ENCODE data around the gene GALE.

The GALE gene

DNA sequence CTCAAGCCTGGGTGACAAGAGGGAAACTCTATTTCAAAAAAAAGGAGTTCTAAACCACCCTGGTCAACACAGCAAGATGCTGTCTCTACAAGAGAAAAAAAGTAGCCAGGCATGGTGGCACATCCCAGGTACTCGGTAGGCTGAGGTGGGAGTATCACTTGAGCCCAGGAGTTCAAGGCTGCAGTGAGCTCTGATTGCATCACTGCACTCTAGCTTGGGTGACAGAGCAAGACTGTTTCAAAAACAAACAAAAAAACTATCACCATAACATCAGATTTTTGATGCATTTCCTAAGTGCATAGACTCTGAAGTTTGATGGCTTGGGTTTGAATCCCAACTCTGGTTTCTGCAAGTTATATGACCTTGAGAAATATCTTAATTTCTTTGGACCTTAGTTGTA is 47.6 kb downstream of the GALE start:
- Histone ChIP-seq H4K91ac (ENCODE audit: low read depth, low read length, poor library complexity) (no peak overlapping the region), H3K4me1 (ENCODE audit: control insufficient read depth in 2 of 2, insufficient read depth in 1 of 2, low read depth in 1 of 2, low read length in 2 of 2) (no peaks in the 10 kb centered on the region), H2BK120ac (ENCODE audit: low read depth, low read length) (no peak overlapping the region), H3K14ac (ENCODE audit: low read length) (no peak overlapping the region), H3K4ac (ENCODE audit: low read length) (no peak overlapping the region), H3K4me3 (ENCODE audit: low read length in 2 of 2) (no peak overlapping the region), H2AK5ac (ENCODE audit: low read depth, low read length) (no peak overlapping the region), H3K27me3 (ENCODE audit: control insufficient read depth in 3 of 3, insufficient read depth in 3 of 3, low read depth in 1 of 3, low read length in 3 of 3) (no peaks in the 10 kb centered on the region), H4K8ac (ENCODE audit: low read depth, low read length) (no peak overlapping the region), H2AFZ (ENCODE audit: low read length) (no peak overlapping the region), H3K79me1 (ENCODE audit: low read depth, low read length) (no peaks in the 10 kb centered on the region), H3K27ac (replicated peaks; ENCODE audit: low read length) (no peak overlapping the region), H3K9me3 (replicated peaks in 1 of 2; ENCODE audit: control insufficient read depth in 2 of 2, insufficient read depth in 1 of 2, low read depth in 1 of 2, low read length in 2 of 2) (no peaks in the 10 kb centered on the region), H2BK15ac (ENCODE audit: low read length) (no peak overlapping the region), H3K4me2 (ENCODE audit: insufficient read depth, low read length, poor library complexity, severe bottlenecking) (no peak overlapping the region), H3K36me3 (replicated peaks in 1 of 2; ENCODE audit: control insufficient read depth in 2 of 2, insufficient read depth in 2 of 2, low read length in 2 of 2) (peaks cover 45 to 98% of the 10 kb centered on the region in 2 donors), H3K9ac (ENCODE audit: low read depth, low read length, poor library complexity) (no peak overlapping the region), H2BK5ac (ENCODE audit: low read length) (no peak overlapping the region), H3K18ac (ENCODE audit: low read length) (no peak overlapping the region), H2BK12ac (ENCODE audit: low read length) (no peak overlapping the region), H3K23ac (ENCODE audit: low read depth, low read length, poor library complexity) (no peak overlapping the region)
- WGBS, 2 donors (ENCODE audit: extremely low coverage in 2 of 2, insufficient read length in 2 of 2, insufficient replicate concordance in 1 of 2): no CpG with 5 or more reads among the region's 1 CpG
- DNase-seq (ENCODE audit: low spot score): no peak

GRCh38 chr1:23751815-23752200 is 48.7 kb downstream of the GALE start:
- WGBS, 2 donors (ENCODE audit: extremely low coverage in 2 of 2, insufficient read length in 2 of 2, insufficient replicate concordance in 1 of 2): no CpG with 5 or more reads among the region's 4 CpGs
- H3K36me3 ChIP-seq (replicated peaks in 1 of 2; ENCODE audit: control insufficient read depth in 2 of 2, insufficient read depth in 2 of 2, low read length in 2 of 2): peaks cover 41 to 98% of the 10 kb centered on the region in 2 donors
- H3K4me1 ChIP-seq (ENCODE audit: control insufficient read depth in 2 of 2, insufficient read depth in 1 of 2, low read depth in 1 of 2, low read length in 2 of 2): no peaks in the 10 kb centered on the region
- no peak overlapping the region for H3K4me3 ChIP-seq (ENCODE audit: low read length in 2 of 2)
- no peak overlapping the region for H3K9ac ChIP-seq (ENCODE audit: low read depth, low read length, poor library complexity)
- no peak overlapping the region for H3K14ac ChIP-seq (ENCODE audit: low read length)
- no peak overlapping the region for H3K4me2 ChIP-seq (ENCODE audit: insufficient read depth, low read length, poor library complexity, severe bottlenecking)
- no peak for DNase-seq (ENCODE audit: low spot score)
- no peak overlapping the region for H2BK12ac ChIP-seq (ENCODE audit: low read length)
- H3K9me3 ChIP-seq (replicated peaks in 1 of 2; ENCODE audit: control insufficient read depth in 2 of 2, insufficient read depth in 1 of 2, low read depth in 1 of 2, low read length in 2 of 2): no peaks in the 10 kb centered on the region
- H4K91ac ChIP-seq (ENCODE audit: low read depth, low read length, poor library complexity): no peak overlapping the region
- no peak overlapping the region for H3K27ac ChIP-seq (replicated peaks; ENCODE audit: low read length)
- no peak overlapping the region for H2AK5ac ChIP-seq (ENCODE audit: low read depth, low read length)
- no peak overlapping the region for H3K23ac ChIP-seq (ENCODE audit: low read depth, low read length, poor library complexity)
- H3K18ac ChIP-seq (ENCODE audit: low read length): no peak overlapping the region
- H3K4ac ChIP-seq (ENCODE audit: low read length): no peak overlapping the region
- no peaks in the 10 kb centered on the region for H3K79me1 ChIP-seq (ENCODE audit: low read depth, low read length)
- no peak overlapping the region for H4K8ac ChIP-seq (ENCODE audit: low read depth, low read length)
- no peak overlapping the region for H2BK15ac ChIP-seq (ENCODE audit: low read length)
- H2BK120ac ChIP-seq (ENCODE audit: low read depth, low read length): no peak overlapping the region
- no peak overlapping the region for H2AFZ ChIP-seq (ENCODE audit: low read length)
- H2BK5ac ChIP-seq (ENCODE audit: low read length): no peak overlapping the region
- no peaks in the 10 kb centered on the region for H3K27me3 ChIP-seq (ENCODE audit: control insufficient read depth in 3 of 3, insufficient read depth in 3 of 3, low read depth in 1 of 3, low read length in 3 of 3)

DNA sequence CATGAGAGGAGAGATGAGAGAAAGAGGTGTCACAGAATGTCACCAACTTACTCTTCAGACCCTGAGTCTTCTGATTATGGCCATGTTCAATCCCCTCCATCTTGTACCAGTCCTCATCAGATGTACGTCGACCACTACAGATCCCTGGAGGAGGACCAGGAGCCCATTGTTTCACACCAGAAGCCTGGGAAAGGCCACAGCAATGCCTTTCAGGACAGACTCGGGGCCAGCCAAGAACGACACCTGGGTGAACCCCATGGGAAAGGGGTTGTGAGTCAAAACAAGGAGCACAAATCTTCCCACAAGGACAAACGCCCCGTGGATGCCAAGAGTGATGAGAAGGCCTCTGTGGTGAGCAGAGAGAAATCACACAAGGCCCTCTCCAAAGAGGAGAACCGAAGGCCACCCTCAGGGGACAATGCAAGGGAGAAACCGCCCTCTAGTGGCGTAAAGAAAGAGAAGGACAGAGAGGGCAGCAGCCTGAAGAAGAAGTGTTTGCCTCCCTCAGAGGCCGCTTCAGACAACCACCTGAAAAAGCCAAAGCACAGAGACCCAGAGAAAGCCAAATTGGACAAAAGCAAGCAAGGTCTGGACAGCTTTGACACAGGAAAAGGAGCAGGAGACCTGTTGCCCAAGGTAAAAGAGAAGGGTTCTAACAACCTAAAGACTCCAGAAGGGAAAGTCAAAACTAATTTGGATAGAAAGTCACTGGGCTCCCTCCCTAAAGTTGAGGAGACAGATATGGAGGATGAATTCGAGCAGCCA is 49.3 kb downstream of the GALE start:
- H3K4me1 ChIP-seq (ENCODE audit: control insufficient read depth in 2 of 2, insufficient read depth in 1 of 2, low read depth in 1 of 2, low read length in 2 of 2): no peaks in the 10 kb centered on the region
- no peak overlapping the region for H4K8ac ChIP-seq (ENCODE audit: low read depth, low read length)
- no peak overlapping the region for H3K4me3 ChIP-seq (ENCODE audit: low read length in 2 of 2)
- no peaks in the 10 kb centered on the region for H3K27me3 ChIP-seq (ENCODE audit: control insufficient read depth in 3 of 3, insufficient read depth in 3 of 3, low read depth in 1 of 3, low read length in 3 of 3)
- no peak overlapping the region for H2AK5ac ChIP-seq (ENCODE audit: low read depth, low read length)
- H3K14ac ChIP-seq (ENCODE audit: low read length): no peak overlapping the region
- H2AFZ ChIP-seq (ENCODE audit: low read length): no peak overlapping the region
- H2BK5ac ChIP-seq (ENCODE audit: low read length): no peak overlapping the region
- no peaks in the 10 kb centered on the region for H3K9me3 ChIP-seq (replicated peaks in 1 of 2; ENCODE audit: control insufficient read depth in 2 of 2, insufficient read depth in 1 of 2, low read depth in 1 of 2, low read length in 2 of 2)
- no peak overlapping the region for H4K91ac ChIP-seq (ENCODE audit: low read depth, low read length, poor library complexity)
- no peak overlapping the region for H2BK120ac ChIP-seq (ENCODE audit: low read depth, low read length)
- no peak overlapping the region for H3K9ac ChIP-seq (ENCODE audit: low read depth, low read length, poor library complexity)
- H2BK15ac ChIP-seq (ENCODE audit: low read length): no peak overlapping the region
- H3K36me3 ChIP-seq (replicated peaks in 1 of 2; ENCODE audit: control insufficient read depth in 2 of 2, insufficient read depth in 2 of 2, low read length in 2 of 2): peaks cover 37 to 97% of the 10 kb centered on the region in 2 donors
- no peak overlapping the region for H3K4me2 ChIP-seq (ENCODE audit: insufficient read depth, low read length, poor library complexity, severe bottlenecking)
- H3K4ac ChIP-seq (ENCODE audit: low read length): no peak overlapping the region
- H3K18ac ChIP-seq (ENCODE audit: low read length): no peak overlapping the region
- no peak overlapping the region for H3K23ac ChIP-seq (ENCODE audit: low read depth, low read length, poor library complexity)
- WGBS, 2 donors (ENCODE audit: extremely low coverage in 2 of 2, insufficient read length in 2 of 2, insufficient replicate concordance in 1 of 2): no CpG with 5 or more reads among the region's 11 CpGs
- H2BK12ac ChIP-seq (ENCODE audit: low read length): no peak overlapping the region
- H3K79me1 ChIP-seq (ENCODE audit: low read depth, low read length): no peaks in the 10 kb centered on the region
- H3K27ac ChIP-seq (replicated peaks; ENCODE audit: low read length): no peak overlapping the region
- DNase-seq (ENCODE audit: low spot score): peak; percentile 11

- Histone ChIP-seq H3K4ac (ENCODE audit: low read length) (no peak overlapping the region), H3K9ac (ENCODE audit: low read depth, low read length, poor library complexity) (no peak overlapping the region), H3K23ac (ENCODE audit: low read depth, low read length, poor library complexity) (no peak overlapping the region), H3K4me1 (ENCODE audit: control insufficient read depth in 2 of 2, insufficient read depth in 1 of 2, low read depth in 1 of 2, low read length in 2 of 2) (peaks cover 2 to 9% of the 10 kb centered on the region in 2 donors), H3K79me1 (ENCODE audit: low read depth, low read length) (peaks cover 5% of the 10 kb centered on the region), H2BK120ac (ENCODE audit: low read depth, low read length) (no peak overlapping the region), H2BK15ac (ENCODE audit: low read length) (no peak overlapping the region), H3K14ac (ENCODE audit: low read length) (no peak overlapping the region), H2AK5ac (ENCODE audit: low read depth, low read length) (no peak overlapping the region), H3K9me3 (replicated peaks in 1 of 2; ENCODE audit: control insufficient read depth in 2 of 2, insufficient read depth in 1 of 2, low read depth in 1 of 2, low read length in 2 of 2) (no peaks in the 10 kb centered on the region), H2AFZ (ENCODE audit: low read length) (no peak overlapping the region), H3K4me3 (ENCODE audit: low read length in 2 of 2) (no peak overlapping the region), H3K36me3 (replicated peaks in 1 of 2; ENCODE audit: control insufficient read depth in 2 of 2, insufficient read depth in 2 of 2, low read length in 2 of 2) (peaks cover 20 to 71% of the 10 kb centered on the region in 2 donors), H3K27ac (replicated peaks; ENCODE audit: low read length) (no peak overlapping the region), H2BK12ac (ENCODE audit: low read length) (no peak overlapping the region), H4K8ac (ENCODE audit: low read depth, low read length) (no peak overlapping the region), H2BK5ac (ENCODE audit: low read length) (no peak overlapping the region), H3K18ac (ENCODE audit: low read length) (no peak overlapping the region), H3K4me2 (ENCODE audit: insufficient read depth, low read length, poor library complexity, severe bottlenecking) (no peak overlapping the region), H4K91ac (ENCODE audit: low read depth, low read length, poor library complexity) (no peak overlapping the region), H3K27me3 (ENCODE audit: control insufficient read depth in 3 of 3, insufficient read depth in 3 of 3, low read depth in 1 of 3, low read length in 3 of 3) (no peaks in the 10 kb centered on the region)
- DNase-seq (ENCODE audit: low spot score): no peak
- WGBS, 2 donors (ENCODE audit: extremely low coverage in 2 of 2, insufficient read length in 2 of 2, insufficient replicate concordance in 1 of 2): no CpG with 5 or more reads among the region's 3 CpGs
Measured at GRCh38 chr1:23748016-23748415, 52.5 kb downstream of the GALE start.

Measured in neuronal stem cell (in vitro differentiated cells).